OCI-LY3 (cell line): ENCODE measurements around the gene BTAF1.

ENCODE experiments used
- H2AFZ ChIP-seq: fragments of 200-600, 300-600 bp; shearing (Covaris generic); 2 replicates; pipeline ENCODE4 v1.6.0; 2014; ENCODE audit warnings: antibody characterized with exemption, low read depth, low read length
- H3K27ac ChIP-seq: fragments of 200-600, 300-600 bp; sonication (generic); 2 replicates; pipeline ENCODE4 v1.5.1; 2014; ENCODE audit warnings: mild to moderate bottlenecking, low read length, moderate library complexity, mixed read lengths
- H3K27me3 ChIP-seq: fragments of 200-600, 300-600 bp; sonication (generic); 2 replicates; pipeline ENCODE4 v1.6.1; 2014; ENCODE audit warnings: low read depth, low read length, mixed read lengths
- H3K36me3 ChIP-seq: fragments of 200-600, 300-600 bp; sonication (generic); replicated peaks from 2 replicates; pipeline ENCODE3; 2014; ENCODE audit warnings: low read depth, low read length, mixed read lengths
- H3K4me1 ChIP-seq: fragments of 300-600, 200-600 bp; sonication (generic); 2 replicates; pipeline ENCODE4 v1.6.1; 2014; ENCODE audit warnings: low read length, mixed read lengths
- H3K4me2 ChIP-seq: fragments of 200-600, 300-600 bp; sonication (generic); 2 replicates; pipeline ENCODE4 v1.6.1; 2014; ENCODE audit warnings: low read length, mixed read lengths
- H3K4me3 ChIP-seq: fragments of 300-600, 200-600 bp; sonication (generic); 2 replicates; pipeline ENCODE4 v1.5.1; 2014; ENCODE audit warnings: antibody characterized with exemption, mild to moderate bottlenecking, low read length, moderate library complexity
- H3K79me2 ChIP-seq: fragments of 300-600, 200-600 bp; shearing (Covaris generic); 2 replicates; pipeline ENCODE4 v1.6.1; 2014; ENCODE audit warnings: mild to moderate bottlenecking, low read length, mixed read lengths
- H3K9ac ChIP-seq: fragments of 300-600, 200-600 bp; shearing (Covaris generic); 2 replicates; pipeline ENCODE4 v1.6.0; 2014; ENCODE audit warnings: mild to moderate bottlenecking, low read length, moderate library complexity
- H3K9me3 ChIP-seq: fragments of 200-600, 300-600 bp; shearing (Covaris generic); 2 replicates; pipeline ENCODE4 v1.6.1; 2014; ENCODE audit warnings: low read length, mixed read lengths; ENCODE audit not compliant: insufficient read depth
- H4K20me1 ChIP-seq: fragments of 200-600, 300-600 bp; sonication (generic); 2 replicates; pipeline ENCODE4 v1.6.1; 2016; ENCODE audit warnings: low read length, mixed read lengths; ENCODE audit not compliant: insufficient read depth
- EZH2phosphoT487 ChIP-seq: fragments of 200-600 bp; shearing (Covaris generic); IDR thresholded peaks from 2 replicates; pipeline ENCODE4 v1.6.1; 2018; ENCODE audit warnings: antibody characterized with exemption, mixed run types, low read depth
- TF ChIP-seq, protein P1 (sequence below): fragments of 200-600, 300-600 bp; sonication (generic); IDR thresholded peaks from 2 replicates; pipeline ENCODE4 v1.5.1; 2014; ENCODE audit warnings: antibody characterized with exemption, low read length, low read depth

BTAF1 gene

GRCh38 chr10:92075829-92076228 lies 152.3 kb downstream of the BTAF1 start:
- no peaks in the 10 kb centered on the region for H4K20me1 ChIP-seq
- H3K79me2 ChIP-seq, result no peaks in the 10 kb centered on the region
- no peak overlapping the region for H3K4me2 ChIP-seq
- no peak for TF ChIP-seq EZH2phosphoT487
- TF ChIP-seq, protein P1, sequence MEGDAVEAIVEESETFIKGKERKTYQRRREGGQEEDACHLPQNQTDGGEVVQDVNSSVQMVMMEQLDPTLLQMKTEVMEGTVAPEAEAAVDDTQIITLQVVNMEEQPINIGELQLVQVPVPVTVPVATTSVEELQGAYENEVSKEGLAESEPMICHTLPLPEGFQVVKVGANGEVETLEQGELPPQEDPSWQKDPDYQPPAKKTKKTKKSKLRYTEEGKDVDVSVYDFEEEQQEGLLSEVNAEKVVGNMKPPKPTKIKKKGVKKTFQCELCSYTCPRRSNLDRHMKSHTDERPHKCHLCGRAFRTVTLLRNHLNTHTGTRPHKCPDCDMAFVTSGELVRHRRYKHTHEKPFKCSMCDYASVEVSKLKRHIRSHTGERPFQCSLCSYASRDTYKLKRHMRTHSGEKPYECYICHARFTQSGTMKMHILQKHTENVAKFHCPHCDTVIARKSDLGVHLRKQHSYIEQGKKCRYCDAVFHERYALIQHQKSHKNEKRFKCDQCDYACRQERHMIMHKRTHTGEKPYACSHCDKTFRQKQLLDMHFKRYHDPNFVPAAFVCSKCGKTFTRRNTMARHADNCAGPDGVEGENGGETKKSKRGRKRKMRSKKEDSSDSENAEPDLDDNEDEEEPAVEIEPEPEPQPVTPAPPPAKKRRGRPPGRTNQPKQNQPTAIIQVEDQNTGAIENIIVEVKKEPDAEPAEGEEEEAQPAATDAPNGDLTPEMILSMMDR, result no peak
- H3K27ac ChIP-seq, result no peak overlapping the region
- H2AFZ ChIP-seq, result no peak overlapping the region
- H3K4me3 ChIP-seq, result no peak overlapping the region
- H3K9ac ChIP-seq, result no peak overlapping the region
- H3K27me3 ChIP-seq, result no peaks in the 10 kb centered on the region
- H3K4me1 ChIP-seq, result no peaks in the 10 kb centered on the region
- H3K36me3 ChIP-seq, result no peaks in the 10 kb centered on the region
- H3K9me3 ChIP-seq, result no peaks in the 10 kb centered on the region

DNA sequence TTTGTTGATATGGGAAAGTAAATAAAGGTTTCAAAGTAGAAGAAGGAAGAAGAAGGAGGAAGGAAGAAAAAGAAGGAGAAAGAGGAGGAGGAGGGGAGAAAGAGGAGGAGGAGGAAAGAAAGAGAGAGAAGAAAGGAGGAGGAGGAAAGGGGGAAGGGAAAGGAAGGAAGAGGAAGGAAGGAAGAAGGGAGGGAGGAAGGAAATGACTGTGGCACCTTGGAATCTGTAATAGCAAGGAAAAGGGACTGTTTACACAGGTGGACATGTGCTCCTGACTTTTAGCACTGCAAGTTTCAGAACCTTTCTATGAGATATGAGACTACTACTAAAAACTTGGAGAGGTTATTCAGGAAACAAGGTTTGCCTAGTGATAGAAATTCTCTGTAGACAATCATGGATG lies 153.2 kb downstream of the BTAF1 start:
- H3K9ac ChIP-seq, result no peak overlapping the region
- no peak overlapping the region for H3K4me2 ChIP-seq
- H3K4me3 ChIP-seq, result no peak overlapping the region
- no peak overlapping the region for H3K27ac ChIP-seq
- no peaks in the 10 kb centered on the region for H3K27me3 ChIP-seq
- no peaks in the 10 kb centered on the region for H4K20me1 ChIP-seq
- TF ChIP-seq, protein P1, result no peak
- no peak overlapping the region for H2AFZ ChIP-seq
- no peaks in the 10 kb centered on the region for H3K4me1 ChIP-seq
- H3K79me2 ChIP-seq, result no peaks in the 10 kb centered on the region
- no peaks in the 10 kb centered on the region for H3K9me3 ChIP-seq
- H3K36me3 ChIP-seq, result no peaks in the 10 kb centered on the region

GRCh38 chr10:92079003-92079402 lies 155.4 kb downstream of the BTAF1 start:
- no peaks in the 10 kb centered on the region for H3K4me1 ChIP-seq
- no peak overlapping the region for H3K9ac ChIP-seq
- no peak overlapping the region for H3K27ac ChIP-seq
- H3K36me3 ChIP-seq, result no peaks in the 10 kb centered on the region
- no peak overlapping the region for H3K4me3 ChIP-seq
- H3K27me3 ChIP-seq, result no peaks in the 10 kb centered on the region
- H2AFZ ChIP-seq, result no peak overlapping the region
- no peak for TF ChIP-seq EZH2phosphoT487
- no peak overlapping the region for H3K4me2 ChIP-seq
- no peaks in the 10 kb centered on the region for H3K9me3 ChIP-seq
- no peaks in the 10 kb centered on the region for H4K20me1 ChIP-seq
- no peaks in the 10 kb centered on the region for H3K79me2 ChIP-seq
